Osteoblast (primary cell): ENCODE data around the gene DCDC1. TPM values are rescaled to one million over a fixed set of nuclear protein-coding genes. Genes with fewer than 3 reads are reported as not detected.

ENCODE experiments used
- DNase-seq: peaks from one replicate; pipeline ENCODE4 v3.0.0; 2011; ENCODE audit warnings: low spot score, mixed read lengths; ENCODE audit not compliant: insufficient read length; ENCODE audit errors: missing footprints
- H2AFZ ChIP-seq: 2 replicates; pipeline ENCODE4 v1.6.0; 2011; ENCODE audit warnings: mild to moderate bottlenecking, low read length
- H3K27ac ChIP-seq: 2 replicates; pipeline ENCODE4 v1.5.1; 2011; ENCODE audit warnings: mild to moderate bottlenecking, low read depth, low read length, moderate library complexity
- H3K27me3 ChIP-seq: 2 replicates; pipeline ENCODE4 v1.6.0; 2012; ENCODE audit warnings: mild to moderate bottlenecking, control low read depth, inconsistent platforms, low read length, moderate library complexity; ENCODE audit not compliant: insufficient read depth
- H3K36me3 ChIP-seq: 2 replicates; pipeline ENCODE4 v1.5.1; 2011; ENCODE audit warnings: mild to moderate bottlenecking, low read length, control low read depth, moderate library complexity; ENCODE audit not compliant: insufficient read depth
- H3K4me1 ChIP-seq: 2 replicates; pipeline ENCODE4 v1.5.1; 2011; ENCODE audit warnings: mild to moderate bottlenecking, low read length, control low read depth, moderate library complexity; ENCODE audit not compliant: insufficient read depth
- H3K4me2 ChIP-seq: 2 replicates; pipeline ENCODE4 v1.6.0; 2011; ENCODE audit warnings: mild to moderate bottlenecking, low read length; ENCODE audit not compliant: insufficient read depth
- H3K4me3 ChIP-seq: fragments of 200-600 bp; sonication (generic); 3 replicates; pipeline ENCODE4 v1.5.1; 2012; ENCODE audit warnings: mild to moderate bottlenecking, low read length, inconsistent platforms; ENCODE audit not compliant: insufficient read depth
- H3K79me2 ChIP-seq: 2 replicates; pipeline ENCODE4 v1.6.0; 2012; ENCODE audit warnings: mild to moderate bottlenecking, low read length, control low read depth, inconsistent platforms; ENCODE audit not compliant: insufficient read depth
- H3K9me3 ChIP-seq: 2 replicates; pipeline ENCODE4 v1.5.1; 2011; ENCODE audit warnings: low read depth, low read length, control low read depth
- H4K20me1 ChIP-seq: 2 replicates; pipeline ENCODE4 v1.6.0; 2012; ENCODE audit warnings: mild to moderate bottlenecking, low read length, control low read depth; ENCODE audit not compliant: insufficient read depth
- total RNA-seq: library from RNA; depleted of rRNA; stranded (reverse); fragments of >200 nt; gene quantifications from 2 replicates; pipeline ENCODE4 v1.2.3, GENCODE V29; 2012
- TF ChIP-seq, protein P1 (sequence below): IDR thresholded peaks from 2 replicates; pipeline ENCODE4 v1.5.1; 2011; ENCODE audit warnings: mild to moderate bottlenecking, low read depth, low read length, moderate library complexity; ENCODE audit errors: extremely low read depth

DCDC1 gene
- total RNA-seq, 1 donor: 1.1 TPM

DNA sequence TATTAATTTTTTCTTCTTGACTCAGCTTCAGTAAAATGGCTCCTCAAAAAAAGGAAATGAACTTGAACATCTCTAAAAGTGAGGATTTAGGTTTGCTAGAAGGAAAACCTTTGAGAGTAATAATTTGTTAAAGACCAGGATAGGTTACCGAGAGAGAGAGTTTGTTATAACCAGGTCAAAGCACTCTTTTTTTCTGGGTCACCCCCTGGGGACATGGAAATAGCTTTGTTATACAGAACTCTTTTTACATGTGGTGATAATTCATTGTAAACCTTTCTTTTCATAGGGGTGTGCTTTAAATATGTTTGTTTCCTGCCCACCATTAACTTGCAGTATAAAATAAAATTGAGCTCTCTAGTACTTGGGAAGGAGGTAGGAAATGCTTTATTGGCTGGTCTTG is 47.8 kb upstream of the DCDC1 start:
- Histone ChIP-seq H3K9me3 (no peaks in the 10 kb centered on the region), H3K4me2 (no peak overlapping the region), H4K20me1 (peaks cover 3% of the 10 kb centered on the region), H3K36me3 (no peaks in the 10 kb centered on the region), H3K4me1 (no peaks in the 10 kb centered on the region), H3K27ac (no peak overlapping the region), H3K79me2 (no peaks in the 10 kb centered on the region), H2AFZ (no peak overlapping the region), H3K27me3 (no peaks in the 10 kb centered on the region), H3K4me3 (no peak overlapping the region)
- DNase-seq: no peak
- TF ChIP-seq, protein P1, sequence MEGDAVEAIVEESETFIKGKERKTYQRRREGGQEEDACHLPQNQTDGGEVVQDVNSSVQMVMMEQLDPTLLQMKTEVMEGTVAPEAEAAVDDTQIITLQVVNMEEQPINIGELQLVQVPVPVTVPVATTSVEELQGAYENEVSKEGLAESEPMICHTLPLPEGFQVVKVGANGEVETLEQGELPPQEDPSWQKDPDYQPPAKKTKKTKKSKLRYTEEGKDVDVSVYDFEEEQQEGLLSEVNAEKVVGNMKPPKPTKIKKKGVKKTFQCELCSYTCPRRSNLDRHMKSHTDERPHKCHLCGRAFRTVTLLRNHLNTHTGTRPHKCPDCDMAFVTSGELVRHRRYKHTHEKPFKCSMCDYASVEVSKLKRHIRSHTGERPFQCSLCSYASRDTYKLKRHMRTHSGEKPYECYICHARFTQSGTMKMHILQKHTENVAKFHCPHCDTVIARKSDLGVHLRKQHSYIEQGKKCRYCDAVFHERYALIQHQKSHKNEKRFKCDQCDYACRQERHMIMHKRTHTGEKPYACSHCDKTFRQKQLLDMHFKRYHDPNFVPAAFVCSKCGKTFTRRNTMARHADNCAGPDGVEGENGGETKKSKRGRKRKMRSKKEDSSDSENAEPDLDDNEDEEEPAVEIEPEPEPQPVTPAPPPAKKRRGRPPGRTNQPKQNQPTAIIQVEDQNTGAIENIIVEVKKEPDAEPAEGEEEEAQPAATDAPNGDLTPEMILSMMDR: no peak

DNA sequence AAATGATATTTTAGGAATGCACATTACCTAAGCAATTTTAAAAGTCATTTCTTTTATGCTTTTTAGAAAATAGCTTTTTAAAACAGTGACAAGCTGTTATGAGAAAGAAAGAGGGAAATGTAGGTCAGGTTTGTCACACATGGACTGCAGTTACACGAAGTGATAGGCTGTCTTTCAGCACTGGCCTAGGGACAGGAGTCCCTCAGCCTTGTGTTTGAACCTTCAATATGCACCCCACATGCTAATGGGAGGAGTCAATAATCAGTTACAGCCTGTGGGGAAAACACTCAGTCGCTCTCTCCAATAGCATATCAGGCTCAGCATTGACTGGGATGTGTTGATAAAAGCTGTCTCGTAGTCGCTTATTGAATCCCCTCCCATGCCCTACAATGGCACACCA is 45.9 kb upstream of the DCDC1 start:
- TF ChIP-seq, protein P1: no peak
- Histone ChIP-seq H3K4me1 (no peaks in the 10 kb centered on the region), H3K36me3 (no peaks in the 10 kb centered on the region), H4K20me1 (peaks cover 3% of the 10 kb centered on the region), H3K4me2 (no peak overlapping the region), H2AFZ (no peak overlapping the region), H3K9me3 (no peaks in the 10 kb centered on the region), H3K27ac (no peak overlapping the region), H3K27me3 (no peaks in the 10 kb centered on the region), H3K4me3 (no peak overlapping the region), H3K79me2 (no peaks in the 10 kb centered on the region)
- DNase-seq: no peak

DNA sequence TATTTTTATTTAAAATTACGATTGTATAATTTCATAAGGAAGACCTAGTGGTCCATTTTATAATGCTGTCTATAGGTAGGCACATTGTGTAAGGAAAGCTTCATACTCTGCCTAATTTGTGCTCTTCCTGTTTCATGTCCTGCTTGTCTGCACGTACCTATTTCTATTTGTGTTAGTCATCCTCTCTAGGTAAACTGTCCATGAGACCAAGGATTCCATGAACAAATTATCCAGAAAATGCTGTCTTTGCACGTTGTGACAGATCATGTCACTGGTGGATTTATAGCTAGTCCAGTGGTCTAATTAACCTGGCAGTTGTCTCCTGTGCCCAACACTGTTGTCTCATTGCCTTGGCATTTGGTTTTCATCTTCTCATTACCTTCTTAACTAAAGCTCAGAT is 44.8 kb upstream of the DCDC1 start:
- Histone ChIP-seq H3K27me3 (no peaks in the 10 kb centered on the region), H3K9me3 (no peaks in the 10 kb centered on the region), H3K27ac (no peak overlapping the region), H3K4me2 (no peak overlapping the region), H3K79me2 (no peaks in the 10 kb centered on the region), H3K4me3 (no peak overlapping the region), H3K4me1 (no peaks in the 10 kb centered on the region), H4K20me1 (peaks cover 3% of the 10 kb centered on the region), H3K36me3 (no peaks in the 10 kb centered on the region), H2AFZ (no peak overlapping the region)
- TF ChIP-seq, protein P1: no peak
- DNase-seq: no peak

DNA sequence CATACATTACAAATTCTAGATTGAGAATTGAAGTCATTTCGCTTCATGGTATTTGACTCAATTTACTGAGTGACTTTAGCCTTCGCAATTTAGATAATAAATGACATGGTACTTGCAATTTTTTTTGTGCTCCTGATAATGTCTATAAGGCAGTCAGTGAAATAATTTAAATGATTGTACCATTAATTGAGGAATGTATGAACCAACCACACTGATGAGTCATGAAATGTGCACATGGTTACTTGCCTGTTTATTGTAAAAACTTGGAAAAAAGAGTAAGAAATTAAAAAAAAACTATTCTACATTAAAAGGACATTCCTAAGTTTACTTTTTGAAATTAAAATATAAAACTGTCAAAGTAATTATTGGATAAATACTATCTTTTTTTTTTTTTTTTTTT is 43.4 kb upstream of the DCDC1 start:
- TF ChIP-seq, protein P1: no peak
- no peak overlapping the region for H2AFZ ChIP-seq

More for the DNA sequence above, 43.4 kb upstream of the DCDC1 start:
- Histone ChIP-seq H3K79me2 (no peaks in the 10 kb centered on the region), H4K20me1 (peaks cover 3% of the 10 kb centered on the region), H3K27ac (no peak overlapping the region), H3K36me3 (no peaks in the 10 kb centered on the region), H3K4me3 (no peak overlapping the region), H3K9me3 (no peaks in the 10 kb centered on the region), H3K4me1 (peaks cover 4% of the 10 kb centered on the region), H3K4me2 (no peak overlapping the region), H3K27me3 (no peaks in the 10 kb centered on the region)
- DNase-seq: peak; percentile 38
